Fibroblast of lung (primary cell): Measurements from ENCODE around the gene LRRC75B. TPM values are rescaled to one million over a fixed set of nuclear protein-coding genes. Genes with fewer than 3 reads are reported as not detected.
"Not testable (repeated sequence)": the region's sequence is repeated elsewhere in the genome, so short reads cannot be mapped to it uniquely, and the experiment has no call there.

Source experiments
- DNase-seq, 2 donors: peaks; one replicate each; pipeline versions ENCODE4 v3.0.0 to v3.0.0-alpha.2; 2010; ENCODE audit warnings: low read depth in 2 of 2
- H2AFZ ChIP-seq: 2 replicates; pipeline ENCODE4 v1.5.1; 2012; ENCODE audit warnings: low read length, control low read depth, inconsistent platforms
- H3K27ac ChIP-seq: 2 replicates; pipeline ENCODE4 v1.5.1; 2011; ENCODE audit warnings: low read length, control low read depth; ENCODE audit not compliant: insufficient read depth
- H3K27me3 ChIP-seq: 2 replicates; pipeline ENCODE4 v1.5.1; 2011; ENCODE audit warnings: mild to moderate bottlenecking, low read length; ENCODE audit not compliant: control insufficient read depth, insufficient read depth
- H3K36me3 ChIP-seq: 2 replicates; pipeline ENCODE4 v1.5.1; 2011; ENCODE audit warnings: low read length; ENCODE audit not compliant: control insufficient read depth, insufficient read depth
- H3K4me1 ChIP-seq: 2 replicates; pipeline ENCODE4 v1.5.1; 2011; ENCODE audit warnings: low read length; ENCODE audit not compliant: control insufficient read depth, insufficient read depth; ENCODE audit errors: extremely low read depth
- H3K4me2 ChIP-seq: 2 replicates; pipeline ENCODE4 v1.5.1; 2011; ENCODE audit warnings: low read length, control low read depth; ENCODE audit not compliant: insufficient read depth; ENCODE audit errors: extremely low read depth
- H3K4me3 ChIP-seq, 4 experiments: fragments of 200-600 bp in 1 of 4; sonication (generic) in 1 of 4; replicated peaks in 1 of 4; 2 replicates each; pipeline ENCODE4 v1.5.1; 2011 to 2016; ENCODE audit warnings: low read length in 4 of 4, low read depth in 3 of 4, mild to moderate bottlenecking in 3 of 4, control low read depth in 2 of 4, inconsistent platforms in 1 of 4, mixed read lengths in 1 of 4; ENCODE audit not compliant: insufficient read depth in 1 of 4; ENCODE audit errors: control extremely low read depth in 1 of 4
- H3K79me2 ChIP-seq: 2 replicates; pipeline ENCODE4 v1.5.1; 2012; ENCODE audit warnings: mild to moderate bottlenecking, low read length, inconsistent platforms; ENCODE audit not compliant: control insufficient read depth, insufficient read depth
- H3K9ac ChIP-seq: 2 replicates; pipeline ENCODE4 v1.5.1; 2011; ENCODE audit warnings: mild to moderate bottlenecking, low read length, control low read depth; ENCODE audit not compliant: insufficient read depth
- H3K9me3 ChIP-seq: 2 replicates; pipeline ENCODE4 v1.5.1; 2012; ENCODE audit warnings: low read depth, low read length; ENCODE audit not compliant: control insufficient read depth, insufficient read depth
- H4K20me1 ChIP-seq: 2 replicates; pipeline ENCODE4 v1.5.1; 2011; ENCODE audit warnings: low read length; ENCODE audit not compliant: control insufficient read depth, insufficient read depth; ENCODE audit errors: extremely low read depth
- CTCF ChIP-seq, 2 donors: IDR thresholded peaks in 1 of 2; conservative IDR thresholded peaks in 1 of 2; 1 replicate in 1 of 2; 2 replicates in 1 of 2; pipeline ENCODE4 v1.5.1; 2011 to 2012; ENCODE audit warnings: low read length in 2 of 2, control low read depth in 1 of 2, inconsistent platforms in 1 of 2, low read depth in 1 of 2, mild to moderate bottlenecking in 1 of 2
- EZH2 ChIP-seq: IDR thresholded peaks from 2 replicates; pipeline ENCODE4 v1.5.1; 2012; ENCODE audit warnings: low read length, control low read depth, mild to moderate bottlenecking; ENCODE audit errors: missing control alignments
- polyA plus RNA-seq, 2 donors: library from polyadenylated mRNA; depleted of rRNA in 1 of 2; stranded (reverse) in 1 of 2; unstranded in 1 of 2; fragments of >200 nt; gene quantifications; 2 replicates each; pipeline ENCODE4 v1.2.1, GENCODE V29; 2011 to 2012; ENCODE audit warnings: missing spikeins in 1 of 2
- total RNA-seq: library from RNA; depleted of rRNA; stranded (reverse); fragments of >200 nt; gene quantifications from 2 replicates; pipeline ENCODE4 v1.2.1, GENCODE V29; 2014

The LRRC75B gene
- total and polyA plus RNA-seq, 2 donors (not counting 1 experiment from before 2014, with no cell fraction given) = 2.9 to 7.9 TPM

DNA sequence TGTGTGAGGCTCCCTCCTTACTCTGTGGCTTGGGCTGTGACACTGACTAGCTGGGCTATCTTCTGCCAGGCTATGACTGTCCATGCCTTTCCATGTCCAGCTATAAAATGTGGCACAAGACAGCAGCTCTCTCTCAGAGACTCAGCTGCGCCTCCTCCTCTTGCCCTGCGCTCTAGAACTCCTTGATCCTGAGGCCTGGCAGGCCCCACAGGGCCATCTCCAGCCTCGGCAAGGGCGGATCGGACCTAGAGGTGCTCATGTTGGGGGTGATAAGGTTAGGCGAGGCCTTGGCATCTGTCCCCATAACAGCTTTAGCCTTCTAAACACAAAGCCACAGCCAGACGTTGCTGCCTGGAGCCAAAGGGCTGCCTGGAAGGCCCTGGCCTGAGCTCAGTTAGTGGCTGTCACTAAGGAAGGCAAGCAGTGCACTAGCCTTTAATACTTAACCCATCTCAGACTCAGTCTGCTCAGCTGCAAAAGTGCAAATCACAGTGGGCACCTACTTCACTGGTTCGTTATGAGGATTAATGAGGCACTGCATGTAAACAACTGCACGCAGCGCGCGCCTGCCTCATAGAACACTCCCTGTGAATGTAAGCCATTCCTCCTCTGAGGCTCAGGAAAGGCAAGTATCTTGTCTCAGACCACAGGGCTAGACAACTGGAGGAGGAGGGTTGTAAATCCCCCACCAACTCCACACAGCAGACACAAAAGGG lies 39.1 kb downstream of the LRRC75B start:
- H3K9me3 ChIP-seq = no peaks in the 10 kb centered on the region
- H3K27me3 ChIP-seq = no peaks in the 10 kb centered on the region
- peak overlapping the region; percentile 75 to 98 (median 94) for H3K4me3 ChIP-seq
- peaks cover 5% of the 10 kb centered on the region for H3K36me3 ChIP-seq
- peak overlapping the region; percentile 99 for H3K4me2 ChIP-seq
- H2AFZ ChIP-seq = no peak overlapping the region
- H3K4me1 ChIP-seq = peaks cover 10% of the 10 kb centered on the region
- no peaks in the 10 kb centered on the region for H4K20me1 ChIP-seq
- TF ChIP-seq CTCF (conservative IDR thresholded peaks at IDR 0.05 in 1 of 2, IDR thresholded peaks at IDR 0.05 in 1 of 2; ENCODE audit: low read depth in 1 of 2, low read length in 2 of 2) (no peak), EZH2 (no peak)
- H3K79me2 ChIP-seq = peaks cover 83% of the 10 kb centered on the region
- peak overlapping the region; percentile 93 for H3K27ac ChIP-seq
- DNase-seq = peak in 1 of 2 donors; percentile 20
- H3K9ac ChIP-seq = peak overlapping the region; percentile 93

- not testable (repeated sequence) for H3K27ac ChIP-seq, H3K9ac ChIP-seq, DNase-seq, H2AFZ ChIP-seq, H4K20me1 ChIP-seq, H3K27me3 ChIP-seq, H3K36me3 ChIP-seq, H3K9me3 ChIP-seq
- peaks cover 10% of the 10 kb centered on the region for H3K4me1 ChIP-seq
- peak overlapping the region in 1 of 4 experiments; percentile 98 for H3K4me3 ChIP-seq
- peaks cover 72% of the 10 kb centered on the region for H3K79me2 ChIP-seq
- H3K4me2 ChIP-seq = peak overlapping the region; percentile 99
Observed at GRCh38 chr22:24552503-24553286, 40.2 kb downstream of the LRRC75B start.

DNA sequence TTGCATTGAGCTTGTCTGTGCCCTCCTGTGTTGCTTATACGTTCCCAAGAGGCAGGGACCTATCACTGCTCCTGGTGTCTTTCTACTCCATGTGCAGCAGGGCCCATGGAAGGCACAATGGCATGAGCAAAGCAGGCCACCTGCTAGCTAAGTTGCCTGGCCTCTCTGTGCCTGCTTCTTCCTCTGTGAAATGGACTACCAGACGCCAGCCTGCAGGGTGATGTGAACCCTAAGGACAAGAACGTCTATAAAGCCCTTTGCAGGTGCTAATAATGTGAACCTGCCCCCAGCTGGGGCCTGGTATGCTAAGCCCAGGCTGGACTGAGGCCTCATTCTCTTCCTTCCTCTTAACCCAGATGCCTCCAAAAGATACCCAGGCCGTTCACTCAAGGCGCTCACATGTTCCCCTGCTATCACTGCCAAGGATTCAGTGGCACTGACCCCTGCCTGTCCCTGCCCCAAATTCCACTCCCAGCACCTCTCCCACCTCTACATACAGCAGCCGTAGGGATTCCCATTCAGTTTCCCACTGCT lies 41.9 kb downstream of the LRRC75B start:
- H3K36me3 ChIP-seq = peaks cover 9% of the 10 kb centered on the region
- no peak overlapping the region for H3K27ac ChIP-seq
- peaks cover 10% of the 10 kb centered on the region for H3K4me1 ChIP-seq
- no peak for TF ChIP-seq EZH2
- TF ChIP-seq CTCF (conservative IDR thresholded peaks at IDR 0.05 in 1 of 2, IDR thresholded peaks at IDR 0.05 in 1 of 2; ENCODE audit: low read depth in 1 of 2, low read length in 2 of 2) = no peak
- H3K9me3 ChIP-seq = no peaks in the 10 kb centered on the region
- H3K79me2 ChIP-seq = peaks cover 55% of the 10 kb centered on the region
- H4K20me1 ChIP-seq = no peaks in the 10 kb centered on the region
- H3K4me2 ChIP-seq = no peak overlapping the region
- no peak overlapping the region for H3K9ac ChIP-seq
- DNase-seq = no peak
- H3K27me3 ChIP-seq = no peaks in the 10 kb centered on the region
- no peak overlapping the region for H2AFZ ChIP-seq
- H3K4me3 ChIP-seq = no peak overlapping the region
